ENCODE results near the gene GLIS1. TPM values are rescaled to one million over a fixed set of nuclear protein-coding genes. Genes with fewer than 3 reads are reported as not detected.

GLIS1 gene
- total RNA-seq, 4 donors from 2014 or later, result not detected

- Histone ChIP-seq H3K27ac (no peak overlapping the region), H3K4me3 (no peak overlapping the region), H3K27me3 (no peaks in the 10 kb centered on the region), H3K36me3 (no peaks in the 10 kb centered on the region), H3K4me1 (no peaks in the 10 kb centered on the region), H3K9me3 (no peaks in the 10 kb centered on the region)
- TF ChIP-seq CTCF (IDR thresholded peaks at IDR 0.05 in 4 of 5, conservative IDR thresholded peaks at IDR 0.05 in 1 of 5), result no peak
- TF ChIP-seq POLR2A (IDR thresholded peaks at IDR 0.05), result no peak
- DNase-seq, result no peak
- intact Hi-C loops (cut with DNase I; ENCODE audit: low total_unique reads) (no loop called here), in situ Hi-C loops (cut with MboI; ENCODE audit: low sequenced_read_pairs in 4 of 4) (no loop called here)
- no peak for ATAC-seq
Observed at GRCh38 chr1:53514436-53514835, 224.5 kb downstream of the GLIS1 start.

GRCh38 chr1:53513846-53514245, 225.1 kb downstream of the GLIS1 start:
- no peaks in the 10 kb centered on the region for H3K9me3 ChIP-seq
- no peak overlapping the region for H3K4me3 ChIP-seq
- DNase-seq (no peak), ATAC-seq (no peak)
- no peak for TF ChIP-seq POLR2A (IDR thresholded peaks at IDR 0.05)
- TF ChIP-seq CTCF (IDR thresholded peaks at IDR 0.05 in 4 of 5, conservative IDR thresholded peaks at IDR 0.05 in 1 of 5), result no peak
- no peaks in the 10 kb centered on the region for H3K36me3 ChIP-seq
- no peaks in the 10 kb centered on the region for H3K27me3 ChIP-seq
- intact Hi-C loops (cut with DNase I; ENCODE audit: low total_unique reads), result no loop called here
- in situ Hi-C loops (cut with MboI; ENCODE audit: low sequenced_read_pairs in 4 of 4), result no loop called here
- H3K27ac ChIP-seq, result no peak overlapping the region
- no peaks in the 10 kb centered on the region for H3K4me1 ChIP-seq

GRCh38 chr1:53512807-53513755, 225.9 kb downstream of the GLIS1 start:
- TF ChIP-seq CTCF (IDR thresholded peaks at IDR 0.05 in 4 of 5, conservative IDR thresholded peaks at IDR 0.05 in 1 of 5) (no peak), POLR2A (IDR thresholded peaks at IDR 0.05) (no peak)
- Histone ChIP-seq H3K9me3 (no peaks in the 10 kb centered on the region), H3K4me3 (no peak overlapping the region), H3K27me3 (no peaks in the 10 kb centered on the region), H3K4me1 (no peaks in the 10 kb centered on the region), H3K36me3 (no peaks in the 10 kb centered on the region), H3K27ac (no peak overlapping the region)
- ATAC-seq (no peak), DNase-seq (no peak)
- in situ Hi-C loops (cut with MboI; ENCODE audit: low sequenced_read_pairs in 4 of 4), result no loop called here
- intact Hi-C loops (cut with DNase I; ENCODE audit: low total_unique reads), result no loop called here

GRCh38 chr1:53511933-53512806, 226.8 kb downstream of the GLIS1 start:
- intact Hi-C loops (cut with DNase I; ENCODE audit: low total_unique reads) (no loop called here), in situ Hi-C loops (cut with MboI; ENCODE audit: low sequenced_read_pairs in 4 of 4) (no loop called here)
- Histone ChIP-seq H3K36me3 (no peaks in the 10 kb centered on the region), H3K9me3 (no peaks in the 10 kb centered on the region), H3K4me1 (no peaks in the 10 kb centered on the region), H3K27ac (no peak overlapping the region), H3K4me3 (no peak overlapping the region), H3K27me3 (no peaks in the 10 kb centered on the region)
- DNase-seq (no peak), ATAC-seq (no peak)
- TF ChIP-seq POLR2A (IDR thresholded peaks at IDR 0.05), result no peak
- TF ChIP-seq CTCF (IDR thresholded peaks at IDR 0.05 in 4 of 5, conservative IDR thresholded peaks at IDR 0.05 in 1 of 5), result no peak
